Heart left ventricle (tissue), 16 donors: ENCODE measurements around the gene GNS. TPM values are rescaled to one million over a fixed set of nuclear protein-coding genes. Genes with fewer than 3 reads are reported as not detected.

Experiments used
- ATAC-seq, 4 donors: fragments of 200-7000 bp; cut with Tn5 transposase; one replicate each; pipeline ENCODE4 v1.9.1; 2020 to 2022; ENCODE audit warnings: moderate library complexity in 4 of 4, mild to moderate bottlenecking in 3 of 4, moderate number of reproducible peaks in 1 of 4
- DNase-seq, 5 donors: peaks; one replicate each; pipeline ENCODE4 v3.0.0-alpha.2; 2020
- H3K27ac ChIP-seq, 12 donors: fragments of 200-600 bp; sonication (generic) in 4 of 12; one replicate each; pipeline versions ENCODE4 v1.5.0 to v1.8.0; 2016 to 2022; ENCODE audit warnings: mild to moderate bottlenecking in 2 of 12
- H3K27me3 ChIP-seq, 9 donors: fragments of 200-600 bp; sonication (generic) in 2 of 9; one replicate each; pipeline versions ENCODE4 v1.5.1 to v1.8.0; 2016 to 2022; ENCODE audit warnings: mild to moderate bottlenecking in 3 of 9
- H3K36me3 ChIP-seq, 9 donors: fragments of 200-600 bp; sonication (generic) in 2 of 9; one replicate each; pipeline versions ENCODE4 v1.5.0 to v1.8.0; 2018 to 2022; ENCODE audit warnings: mild to moderate bottlenecking in 2 of 9
- H3K4me1 ChIP-seq, 12 donors: fragments of 200-600 bp; sonication (generic) in 4 of 12; one replicate each; pipeline versions ENCODE4 v1.5.0 to v1.8.0; 2016 to 2022; ENCODE audit warnings: mild to moderate bottlenecking in 3 of 12
- H3K4me3 ChIP-seq, 12 donors: fragments of 200-600 bp; sonication (generic) in 4 of 12; one replicate each; pipeline versions ENCODE4 v1.5.0 to v1.8.0; 2017 to 2022; ENCODE audit warnings: mild to moderate bottlenecking in 9 of 12, moderate library complexity in 4 of 12
- H3K9me3 ChIP-seq, 12 donors: fragments of 200-600 bp; sonication (generic) in 4 of 12; one replicate each; pipeline versions ENCODE4 v1.5.0 to v1.8.0; 2016 to 2022; ENCODE audit warnings: mild to moderate bottlenecking in 1 of 12
- POLR2A ChIP-seq, 2 donors: fragments of 450-650 bp; IDR thresholded peaks; one replicate each; pipeline ENCODE4 v1.6.1; 2017; ENCODE audit warnings: antibody characterized with exemption in 2 of 2, mild to moderate bottlenecking in 2 of 2, moderate library complexity in 2 of 2
- WGBS, 4 donors: extraction: QIAGEN DNeasy Blood & Tissue Kit in 2 of 4; methylation state at CpG; one replicate each; pipeline versions ENCODE4 v1.1.5 to v1.1.7; 2013 to 2018; 5-methylcytosine and 5-hydroxymethylcytosine counted together
- intact Hi-C, 10 donors: fragments of 100-400 bp; cut with DNase I; formaldehyde crosslinking; loops; one replicate each; pipeline versions ENCODE4 v1.11.1 to v1.14.2; 2022
- polyA plus RNA-seq, 2 donors: library from polyadenylated mRNA; stranded (reverse); fragments of 200-250 nt; gene quantifications; one replicate each; pipeline ENCODE4 v1.2.3, GENCODE V29; 2013
- total RNA-seq, 9 donors: library from RNA; depleted of rRNA in 2 of 9; stranded (reverse); fragments of >200 nt in 2 of 9; fragmentation: NEBNext Ultra II Directional in 3 of 9; extraction: Animal tissue kit (Norgen Biotek cat#: 25700) in 3 of 9; gene quantifications; one replicate each; pipeline versions ENCODE4 v1.1.0 to v1.2.4, GENCODE V29; 2016 to 2023
- TF ChIP-seq, protein P1 (sequence below), 12 donors: fragments of 200-600 bp; sonication (generic) in 4 of 12; IDR thresholded peaks; one replicate each; pipeline versions ENCODE4 v1.5.0 to v1.8.0; 2018 to 2022; ENCODE audit warnings: antibody characterized with exemption in 12 of 12, mild to moderate bottlenecking in 5 of 12
- donor health status: ischemic (EF 13 %, LVEDD 7.1; RV severe dilation, severe dysfunction).
- donor health status: healthy with polysubstance abuse.
- donor health status: DM: no; HTN: yes; CAD: no.
- donor health status: DM: no; HTN: no; CAD: no.
- donor health status: ischemic (EF 25% LVEDD 6.9; RV normal size, moderate dysfunction).
- donor health status: ischemic (EF 25% LVEDD 5.7; RV mildly dilated, moderate dysfunction).
- donor health status: healthy.
- donor health status: DM: yes; HTN: yes; CAD: no.
- donor health status: ischemic (EF 35%, LVEDD 5.7; RV mildly dilated, moderate dysfunction).
- donor health status: nonischemic (EF 11% LVEDD 7.7; RV severe dilation, severe dysfunction).
- donor health status: DM: yes; HTN: yes; CAD: no.
- donor health status: PGD.
- donor health status: ischemic (EF 29% LVEDD 5.4; RV normal size, mild dysfunction).
- donor health status: nonischemic (EF 23%, LVEDD 6.1; RV moderate dilation, normal function).

Gene GNS
- total and polyA plus RNA-seq, 11 donors = 22.0 to 246 (median 115) TPM

DNA sequence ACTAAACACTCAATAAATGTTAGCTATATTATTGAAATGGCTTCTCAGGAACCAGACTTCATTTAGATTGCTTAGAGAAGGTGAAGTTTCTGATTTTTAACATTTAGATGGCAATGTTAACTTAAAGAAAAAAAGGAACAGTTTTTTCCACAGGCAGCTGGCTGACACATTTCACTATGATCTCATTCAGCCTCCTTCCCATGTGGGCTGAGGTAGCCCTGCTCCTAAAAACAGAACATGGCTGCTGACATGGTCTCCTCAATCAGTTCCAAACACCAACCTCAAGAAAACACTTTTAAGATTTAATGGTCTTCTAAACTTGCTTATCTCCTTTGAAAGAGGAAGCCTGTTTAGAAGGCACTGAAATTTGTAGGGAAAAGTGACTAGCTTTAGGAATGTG, 23.8 kb downstream of the GNS start:
- no peak for TF ChIP-seq POLR2A (IDR thresholded peaks at IDR 0.05)
- TF ChIP-seq, protein P1, sequence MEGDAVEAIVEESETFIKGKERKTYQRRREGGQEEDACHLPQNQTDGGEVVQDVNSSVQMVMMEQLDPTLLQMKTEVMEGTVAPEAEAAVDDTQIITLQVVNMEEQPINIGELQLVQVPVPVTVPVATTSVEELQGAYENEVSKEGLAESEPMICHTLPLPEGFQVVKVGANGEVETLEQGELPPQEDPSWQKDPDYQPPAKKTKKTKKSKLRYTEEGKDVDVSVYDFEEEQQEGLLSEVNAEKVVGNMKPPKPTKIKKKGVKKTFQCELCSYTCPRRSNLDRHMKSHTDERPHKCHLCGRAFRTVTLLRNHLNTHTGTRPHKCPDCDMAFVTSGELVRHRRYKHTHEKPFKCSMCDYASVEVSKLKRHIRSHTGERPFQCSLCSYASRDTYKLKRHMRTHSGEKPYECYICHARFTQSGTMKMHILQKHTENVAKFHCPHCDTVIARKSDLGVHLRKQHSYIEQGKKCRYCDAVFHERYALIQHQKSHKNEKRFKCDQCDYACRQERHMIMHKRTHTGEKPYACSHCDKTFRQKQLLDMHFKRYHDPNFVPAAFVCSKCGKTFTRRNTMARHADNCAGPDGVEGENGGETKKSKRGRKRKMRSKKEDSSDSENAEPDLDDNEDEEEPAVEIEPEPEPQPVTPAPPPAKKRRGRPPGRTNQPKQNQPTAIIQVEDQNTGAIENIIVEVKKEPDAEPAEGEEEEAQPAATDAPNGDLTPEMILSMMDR (IDR thresholded peaks at IDR 0.05) = no peak
- ATAC-seq (no peak), DNase-seq (no peak)
- H3K4me1 ChIP-seq = peaks cover 0 to 57% (median 10%) of the 10 kb centered on the region in 12 donors
- peaks cover 0 to 83% (median 69%) of the 10 kb centered on the region in 9 donors for H3K36me3 ChIP-seq
- intact Hi-C loops = no loop called here
- H3K27ac ChIP-seq = peak overlapping the region in 2 of 12 donors; percentile 35 to 65
- no peaks in the 10 kb centered on the region for H3K27me3 ChIP-seq
- H3K9me3 ChIP-seq = no peaks in the 10 kb centered on the region
- H3K4me3 ChIP-seq = no peak overlapping the region

DNA sequence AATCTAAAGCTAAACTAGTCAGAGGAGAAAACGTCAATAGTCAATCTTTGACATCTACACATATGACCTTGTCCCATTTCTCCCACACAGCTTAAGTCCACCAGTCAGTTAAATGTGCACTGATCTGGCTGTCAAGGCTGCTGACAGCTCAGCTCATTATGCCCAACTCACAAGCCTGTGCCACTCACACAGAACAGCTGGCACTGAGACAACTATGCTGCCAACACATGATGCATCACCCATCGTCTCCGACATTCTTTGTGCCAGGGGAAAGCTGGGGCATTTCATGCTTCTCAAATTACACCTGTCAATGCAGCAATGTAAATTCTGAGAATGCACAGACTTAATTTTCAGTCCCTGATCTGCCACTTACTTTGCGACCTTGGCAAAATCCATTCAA, 25.3 kb downstream of the GNS start:
- H3K4me3 ChIP-seq = no peak overlapping the region
- no peak for TF ChIP-seq POLR2A (IDR thresholded peaks at IDR 0.05)
- TF ChIP-seq, protein P1 (IDR thresholded peaks at IDR 0.05) = no peak
- H3K27ac ChIP-seq = peak overlapping the region in 11 of 12 donors; percentile 35 to 71 (median 52)
- H3K4me1 ChIP-seq = peaks cover 0 to 66% (median 20%) of the 10 kb centered on the region in 12 donors
- 50 to 58% (median 52%) methylated on average over 4 of the region's 4 CpGs for WGBS, 4 donors
- ATAC-seq (peak; percentile 93 to 95 (median 94)), DNase-seq (peak in 4 of 5 donors; percentile 73 to 88 (median 79))
- H3K36me3 ChIP-seq = peaks cover 0 to 72% (median 57%) of the 10 kb centered on the region in 9 donors
- H3K27me3 ChIP-seq = no peaks in the 10 kb centered on the region
- intact Hi-C loops = no loop called here
- H3K9me3 ChIP-seq = no peaks in the 10 kb centered on the region

DNA sequence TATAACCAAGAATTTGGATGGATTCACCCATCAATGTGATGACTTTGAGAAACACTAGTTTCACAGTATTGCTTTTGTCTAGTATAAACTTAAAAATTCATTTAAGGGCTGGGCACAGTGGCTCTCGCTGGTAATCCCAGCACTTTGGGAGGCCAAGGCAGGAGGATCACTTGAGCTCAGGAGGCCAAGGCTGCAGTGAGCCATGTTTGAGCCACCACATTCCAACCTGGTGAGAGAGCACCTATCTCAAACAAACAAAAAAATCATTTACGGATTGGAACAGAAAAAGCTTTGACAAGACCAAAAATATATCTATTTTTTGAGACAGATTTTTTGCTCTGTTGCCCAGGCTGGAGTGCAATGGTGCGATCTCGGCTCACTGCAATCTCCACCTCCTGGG, 27.5 kb downstream of the GNS start:
- WGBS, 4 donors = 94 to 98% (median 95%) methylated on average over 4 of the region's 4 CpGs
- Histone ChIP-seq H3K4me3 (no peak overlapping the region), H3K27ac (peak overlapping the region in 1 of 12 donors; percentile 85), H3K9me3 (no peaks in the 10 kb centered on the region), H3K36me3 (peaks cover 0 to 72% (median 57%) of the 10 kb centered on the region in 9 donors), H3K27me3 (no peaks in the 10 kb centered on the region), H3K4me1 (peaks cover 0 to 52% (median 20%) of the 10 kb centered on the region in 12 donors)
- intact Hi-C loops = no loop called here
- ATAC-seq = no peak
- no peak for TF ChIP-seq POLR2A (IDR thresholded peaks at IDR 0.05)
- TF ChIP-seq, protein P1 (IDR thresholded peaks at IDR 0.05) = no peak
- DNase-seq = no peak

GRCh38 chr12:64730588-64730969, 28.6 kb downstream of the GNS start:
- DNase-seq (no peak), ATAC-seq (no peak)
- Histone ChIP-seq H3K4me3 (peak overlapping the region in 2 of 12 donors; percentile 10 to 14), H3K27me3 (no peaks in the 10 kb centered on the region), H3K4me1 (peaks cover 0 to 42% (median 20%) of the 10 kb centered on the region in 12 donors), H3K36me3 (peaks cover 0 to 72% (median 53%) of the 10 kb centered on the region in 9 donors), H3K9me3 (no peaks in the 10 kb centered on the region), H3K27ac (peak overlapping the region in 11 of 12 donors; percentile 2 to 85 (median 43))
- 47 to 54% (median 51%) methylated on average over 2 of the region's 2 CpGs for WGBS, 4 donors
- intact Hi-C loops = no loop called here
- TF ChIP-seq, protein P1 (IDR thresholded peaks at IDR 0.05) = no peak
- no peak for TF ChIP-seq POLR2A (IDR thresholded peaks at IDR 0.05)
